CD4-positive, alpha-beta T cell treated with Interleukin-12 subunit alpha and Interleukin-12 subunit beta, for 1 hour (primary cell): ENCODE data around the gene SLC6A5.

ENCODE experiments used
- DNase-seq: peaks from one replicate; pipeline ENCODE4 v3.0.0-alpha.2; 2020

Gene SLC6A5

DNA sequence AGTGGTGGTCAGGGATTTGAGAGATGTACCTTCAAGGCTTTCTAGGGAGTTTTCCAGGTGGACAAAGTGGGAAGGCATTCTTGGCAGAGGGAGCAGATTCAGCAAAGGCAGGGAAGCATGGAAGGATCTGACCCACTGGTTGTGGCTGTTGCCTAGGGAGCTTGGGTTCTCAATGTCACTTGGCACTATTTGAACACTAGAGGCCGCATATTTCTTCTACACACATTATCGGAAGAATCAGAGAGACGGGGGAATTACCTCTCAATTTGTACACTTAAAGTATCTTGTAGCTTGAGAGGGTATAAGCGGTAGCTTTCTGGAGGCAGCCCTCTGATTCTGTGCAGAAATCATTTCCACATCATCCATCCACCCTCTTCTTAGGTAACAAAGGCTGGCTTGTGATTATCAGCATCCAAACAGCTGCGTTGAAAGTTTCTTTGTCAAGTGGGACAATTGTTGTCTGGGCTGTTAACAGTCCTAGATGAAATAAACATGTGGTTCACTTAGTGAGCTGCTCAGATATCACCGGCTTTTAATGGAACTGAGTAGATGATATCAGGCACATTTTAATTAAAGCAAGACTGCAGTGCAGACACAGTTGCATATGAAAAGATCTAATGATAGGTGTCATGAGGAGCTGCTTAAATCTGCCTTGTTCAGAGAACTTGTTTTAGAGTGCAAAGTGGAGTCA lies 72.6 kb downstream of the SLC6A5 start:
- DNase-seq: no peak

DNA sequence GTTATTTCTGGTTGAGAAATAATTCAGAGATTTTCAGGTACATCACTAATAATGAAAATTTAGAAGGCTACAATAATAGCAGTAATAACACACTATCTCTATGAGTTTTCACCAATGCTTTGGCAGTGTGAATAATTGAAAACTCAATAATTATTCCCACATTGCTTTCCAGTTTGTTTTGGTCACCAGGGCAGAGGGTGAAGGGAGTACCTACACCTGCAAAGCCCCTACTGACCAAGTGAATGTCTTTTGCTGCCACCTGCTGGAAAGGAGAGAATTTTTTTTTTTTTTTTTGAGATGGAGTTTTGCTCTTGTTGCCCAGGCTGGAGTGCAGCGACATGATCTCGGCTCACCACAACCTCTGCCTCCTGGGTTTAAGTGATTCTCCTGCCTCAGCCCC lies 73.2 kb downstream of the SLC6A5 start:
- no peak for DNase-seq

DNA sequence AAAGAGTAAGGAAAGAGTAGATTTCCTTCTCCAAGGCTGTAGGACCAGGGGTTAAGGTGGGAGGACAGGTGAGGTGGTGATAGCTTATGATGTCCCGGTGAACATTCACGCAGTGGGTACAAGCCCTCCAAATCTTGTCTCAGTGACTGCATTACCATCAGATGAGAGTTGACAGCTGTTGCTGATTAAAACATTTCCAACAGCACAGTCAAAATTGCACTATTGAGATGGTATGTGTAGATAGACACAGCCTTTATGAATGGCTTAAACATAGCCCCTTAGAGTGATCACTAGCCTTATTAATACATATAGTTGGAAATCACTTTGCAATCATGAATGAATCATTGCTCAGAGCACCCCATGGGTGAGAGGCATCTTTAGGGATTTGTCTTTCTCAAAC lies 77.2 kb downstream of the SLC6A5 start:
- DNase-seq: no peak

DNA sequence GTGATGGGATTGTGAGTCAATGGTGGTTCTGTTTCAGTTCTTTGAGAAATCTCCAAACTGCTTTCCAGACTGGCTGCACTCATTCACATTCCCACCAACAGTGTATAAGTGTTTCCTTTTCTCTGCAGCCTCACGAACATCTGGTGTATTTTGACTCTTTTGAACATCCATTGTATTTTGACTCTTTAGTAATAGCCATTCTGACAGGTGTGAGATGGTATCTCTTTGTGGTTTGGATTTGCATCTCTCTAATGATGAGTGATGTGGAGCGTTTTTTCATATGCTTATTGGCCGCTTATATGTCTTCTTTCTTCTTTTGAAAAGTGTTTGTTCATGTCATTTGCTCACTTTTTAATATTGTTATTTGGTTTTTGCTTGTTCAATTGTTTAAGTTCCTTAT lies 89.4 kb downstream of the SLC6A5 start:
- DNase-seq: no peak

DNA sequence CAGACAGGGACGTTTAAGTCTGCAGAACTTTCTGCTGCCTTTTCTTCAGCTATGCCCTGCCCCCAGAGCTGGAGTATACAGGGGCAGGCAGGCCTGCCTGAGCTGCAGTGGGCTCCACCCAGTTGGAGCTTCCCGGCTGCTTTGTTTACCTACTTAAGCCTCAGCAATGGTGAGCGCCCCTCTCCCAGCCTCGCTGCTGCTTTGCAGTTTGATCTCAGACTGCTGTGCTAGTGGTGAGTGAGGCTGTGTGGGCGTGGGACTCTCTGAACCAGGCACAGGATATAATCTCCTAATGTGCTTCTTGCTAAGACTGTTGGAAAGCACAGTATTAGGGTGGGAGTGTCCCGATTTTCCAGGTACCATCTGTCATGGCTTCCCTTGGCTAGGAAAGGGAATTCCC lies 108.5 kb downstream of the SLC6A5 start:
- DNase-seq: no peak
